DND-41 (cell line): ENCODE data around the gene COL8A1.

Experiments used
- ATAC-seq: fragments of 200-7000 bp; cut with Tn5 transposase; 3 replicates; pipeline ENCODE4 v1.9.1; 2021; ENCODE audit warnings: low read depth; ENCODE audit not compliant: insufficient read depth
- DNase-seq: peaks from one replicate; pipeline ENCODE4 v3.0.0-alpha.2; 2020
- H2AFZ ChIP-seq: 2 replicates; pipeline ENCODE4 v1.6.0; 2012; ENCODE audit warnings: low read depth, low read length
- H3K27ac ChIP-seq: 2 replicates; pipeline ENCODE4 v1.5.1; 2012; ENCODE audit warnings: low read length, inconsistent platforms
- H3K27me3 ChIP-seq: fragments of 200-600 bp; sonication (generic); 2 replicates; pipeline ENCODE4 v1.6.0; 2012; ENCODE audit warnings: low read length, mild to moderate bottlenecking, inconsistent platforms; ENCODE audit not compliant: insufficient read depth, poor library complexity
- H3K36me3 ChIP-seq: 2 replicates; pipeline ENCODE4 v1.5.1; 2012; ENCODE audit warnings: low read length, inconsistent platforms; ENCODE audit not compliant: insufficient read depth
- H3K4me1 ChIP-seq: 2 replicates; pipeline ENCODE4 v1.5.1; 2012; ENCODE audit warnings: mild to moderate bottlenecking, low read length; ENCODE audit not compliant: insufficient read depth
- H3K4me2 ChIP-seq: 2 replicates; pipeline ENCODE4 v1.6.0; 2012; ENCODE audit warnings: mild to moderate bottlenecking, moderate library complexity, low read length, inconsistent platforms; ENCODE audit not compliant: insufficient read depth
- H3K4me3 ChIP-seq, 2 experiments: fragments of 200-600 bp in 1 of 2; shearing (Covaris generic) in 1 of 2; 2 replicates each; pipeline ENCODE4 v1.5.1; 2012 to 2016; ENCODE audit warnings: inconsistent platforms in 2 of 2, low read length in 2 of 2, mild to moderate bottlenecking in 2 of 2, low read depth in 1 of 2, moderate library complexity in 1 of 2
- H3K79me2 ChIP-seq: 2 replicates; pipeline ENCODE4 v1.6.0; 2012; ENCODE audit warnings: low read length, inconsistent platforms; ENCODE audit not compliant: insufficient read depth
- H3K9ac ChIP-seq: 2 replicates; pipeline ENCODE4 v1.6.0; 2012; ENCODE audit warnings: low read depth, mild to moderate bottlenecking, inconsistent platforms, low read length, moderate library complexity
- H3K9me3 ChIP-seq: 2 replicates; pipeline ENCODE4 v1.5.1; 2012; ENCODE audit warnings: low read length, moderate library complexity, mild to moderate bottlenecking, inconsistent platforms; ENCODE audit not compliant: insufficient read depth, severe bottlenecking
- H4K20me1 ChIP-seq: 2 replicates; pipeline ENCODE4 v1.6.0; 2012; ENCODE audit warnings: low read length; ENCODE audit not compliant: insufficient read depth
- CTCF ChIP-seq: IDR thresholded peaks from 2 replicates; pipeline ENCODE4 v1.5.1; 2012; ENCODE audit warnings: borderline replicate concordance, low read length, moderate library complexity, mild to moderate bottlenecking; ENCODE audit not compliant: poor library complexity, severe bottlenecking; ENCODE audit errors: extremely low read depth
- EZH2 ChIP-seq: IDR thresholded peaks from 3 replicates; pipeline ENCODE4 v1.6.1; 2012; ENCODE audit warnings: borderline replicate concordance, low read depth, mild to moderate bottlenecking, moderate library complexity, low read length, inconsistent platforms; ENCODE audit not compliant: severe bottlenecking

COL8A1 gene

DNA sequence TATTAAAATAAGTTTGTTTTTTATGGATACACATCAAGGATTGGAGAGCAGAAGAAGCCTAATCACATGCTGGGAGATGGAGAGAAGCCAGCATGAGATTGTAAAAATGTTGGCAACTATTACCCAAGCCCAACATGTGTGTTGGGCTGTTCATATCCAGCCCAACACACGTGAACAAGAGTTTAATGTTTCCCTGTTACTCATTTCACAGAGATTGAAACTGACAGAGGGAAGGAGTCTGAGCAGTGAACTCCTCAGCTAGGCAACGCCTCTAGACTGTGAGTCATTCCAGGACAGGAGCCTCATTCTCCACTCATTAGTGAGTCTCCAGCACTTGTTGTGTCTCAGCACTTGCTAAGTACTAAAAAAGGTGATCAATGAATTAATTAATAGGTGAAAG, 136.1 kb downstream of the COL8A1 start:
- H3K27ac ChIP-seq: no peak overlapping the region
- H3K79me2 ChIP-seq: no peaks in the 10 kb centered on the region
- no peak overlapping the region for H3K4me3 ChIP-seq
- no peaks in the 10 kb centered on the region for H3K9me3 ChIP-seq
- H3K4me1 ChIP-seq: no peaks in the 10 kb centered on the region
- H3K9ac ChIP-seq: no peak overlapping the region
- H3K27me3 ChIP-seq: no peaks in the 10 kb centered on the region
- ATAC-seq (no peak), DNase-seq (no peak)
- H2AFZ ChIP-seq: no peak overlapping the region
- no peaks in the 10 kb centered on the region for H3K36me3 ChIP-seq
- H4K20me1 ChIP-seq: no peaks in the 10 kb centered on the region
- no peak for TF ChIP-seq EZH2
- TF ChIP-seq CTCF: no peak
- H3K4me2 ChIP-seq: no peak overlapping the region

- DNase-seq (no peak), ATAC-seq (no peak)
- no peaks in the 10 kb centered on the region for H3K36me3 ChIP-seq
- H3K27me3 ChIP-seq: peaks cover 3% of the 10 kb centered on the region
- H3K27ac ChIP-seq: no peak overlapping the region
- no peak overlapping the region for H3K9ac ChIP-seq
- H2AFZ ChIP-seq: no peak overlapping the region
- no peak overlapping the region for H3K4me3 ChIP-seq
- TF ChIP-seq EZH2 (no peak), CTCF (no peak)
- no peak overlapping the region for H3K4me2 ChIP-seq
- H4K20me1 ChIP-seq: no peaks in the 10 kb centered on the region
- no peaks in the 10 kb centered on the region for H3K4me1 ChIP-seq
- no peaks in the 10 kb centered on the region for H3K79me2 ChIP-seq
- no peaks in the 10 kb centered on the region for H3K9me3 ChIP-seq
Measured at GRCh38 chr3:99776516-99777209, 138.3 kb downstream of the COL8A1 start.

- TF ChIP-seq CTCF (no peak), EZH2 (no peak)
- no peak overlapping the region for H3K4me3 ChIP-seq
- no peaks in the 10 kb centered on the region for H4K20me1 ChIP-seq
- H3K27ac ChIP-seq: no peak overlapping the region
- no peak overlapping the region for H2AFZ ChIP-seq
- no peak for ATAC-seq
- no peak overlapping the region for H3K4me2 ChIP-seq
- H3K36me3 ChIP-seq: no peaks in the 10 kb centered on the region
- DNase-seq: no peak
- no peaks in the 10 kb centered on the region for H3K79me2 ChIP-seq
- peaks cover 4% of the 10 kb centered on the region for H3K27me3 ChIP-seq
- H3K9me3 ChIP-seq: no peaks in the 10 kb centered on the region
- H3K9ac ChIP-seq: no peak overlapping the region
- H3K4me1 ChIP-seq: no peaks in the 10 kb centered on the region
Measured at GRCh38 chr3:99777210-99777549, 138.8 kb downstream of the COL8A1 start.

DNA sequence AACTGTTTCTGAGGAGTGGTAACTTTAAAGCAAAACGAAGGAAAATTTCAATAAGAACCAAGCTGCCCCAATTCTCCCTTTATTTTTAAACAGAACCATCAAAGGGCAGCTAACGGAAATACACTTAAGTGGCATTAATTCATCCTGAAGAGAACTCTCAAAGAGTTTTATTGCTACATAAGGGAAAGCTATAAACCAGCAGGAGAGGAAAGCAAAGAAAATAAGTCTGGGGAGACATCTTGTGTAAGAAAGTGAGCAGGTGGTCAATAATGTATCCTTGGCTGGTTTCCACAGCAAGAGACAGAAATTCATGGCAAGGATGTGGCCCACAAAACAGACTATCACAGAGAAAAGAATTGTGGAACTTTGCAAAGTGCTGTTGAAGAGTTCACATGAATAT, 139.3 kb downstream of the COL8A1 start:
- Histone ChIP-seq H3K36me3 (no peaks in the 10 kb centered on the region), H3K9ac (no peak overlapping the region), H3K9me3 (no peaks in the 10 kb centered on the region), H4K20me1 (no peaks in the 10 kb centered on the region), H3K27me3 (peaks cover 4% of the 10 kb centered on the region), H3K79me2 (no peaks in the 10 kb centered on the region), H3K27ac (no peak overlapping the region), H2AFZ (no peak overlapping the region), H3K4me1 (no peaks in the 10 kb centered on the region), H3K4me2 (no peak overlapping the region), H3K4me3 (no peak overlapping the region)
- no peak for TF ChIP-seq CTCF
- no peak for TF ChIP-seq EZH2
- DNase-seq (no peak), ATAC-seq (no peak)
